NCI-H1048 (cell line): Measurements from ENCODE around the gene KLF8.
"Not testable (repeated sequence)": the region's sequence is repeated elsewhere in the genome, so short reads cannot be mapped to it uniquely, and the experiment has no call there.

Experiments used
- DNase-seq: peaks from one replicate; lab custom pipeline; 2025; lab: John Stamatoyannopoulos, UW

KLF8 gene

GRCh38 chrX:56232221-56233082, at the start of gene KLF8:
Gene KLF8, plus strand, starts transcription at chrX:56232356. Its CDS starts 979 bp downstream, at chrX:56233335.
- no peak for DNase-seq

- DNase-seq, result not testable (repeated sequence)
Observed at GRCh38 chrX:56206945-56207344, 25.2 kb upstream of the KLF8 start.

- DNase-seq, result no peak
Observed at GRCh38 chrX:56211701-56212100, 20.5 kb upstream of the KLF8 start.

GRCh38 chrX:56216332-56216731, 15.8 kb upstream of the KLF8 start:
- DNase-seq, result no peak

GRCh38 chrX:56219700-56220099, 12.5 kb upstream of the KLF8 start:
- DNase-seq, result no peak

GRCh38 chrX:56221101-56221500, 11.1 kb upstream of the KLF8 start:
- no peak for DNase-seq

GRCh38 chrX:56222473-56223000, 9.6 kb upstream of the KLF8 start:
- DNase-seq, result no peak

GRCh38 chrX:56226980-56227379, 5.2 kb upstream of the KLF8 start:
- DNase-seq, result no peak

GRCh38 chrX:56228914-56229313, 3.2 kb upstream of the KLF8 start:
- DNase-seq, result no peak

- DNase-seq, result no peak
Observed at GRCh38 chrX:56231537-56232090, 542 bp upstream of the KLF8 start.

- DNase-seq, result no peak
Observed at GRCh38 chrX:56233100-56233499, 944 bp downstream of the KLF8 start.

- no peak for DNase-seq
Observed at GRCh38 chrX:56233682-56234081, 1.5 kb downstream of the KLF8 start.

- DNase-seq, result no peak
Observed at GRCh38 chrX:56248492-56248891, 16.3 kb downstream of the KLF8 start.

- DNase-seq, result no peak
Observed at GRCh38 chrX:56253832-56254703, 21.9 kb downstream of the KLF8 start.

GRCh38 chrX:56268888-56269287, 36.7 kb downstream of the KLF8 start:
- no peak for DNase-seq

GRCh38 chrX:56278692-56279091, 46.5 kb downstream of the KLF8 start:
- no peak for DNase-seq

GRCh38 chrX:56279863-56280262, 47.7 kb downstream of the KLF8 start:
- DNase-seq, result no peak

GRCh38 chrX:56281789-56282188, 49.6 kb downstream of the KLF8 start:
- DNase-seq, result no peak

- no peak for DNase-seq
Observed at GRCh38 chrX:56284269-56284668, 52.1 kb downstream of the KLF8 start.

GRCh38 chrX:56288608-56289007, 56.5 kb downstream of the KLF8 start:
- DNase-seq, result no peak

- no peak for DNase-seq
Observed at GRCh38 chrX:56289449-56289848, 57.3 kb downstream of the KLF8 start.

- no peak for DNase-seq
Observed at GRCh38 chrX:56308726-56309125, 76.6 kb downstream of the KLF8 start.
